ENCODE data around the gene OTUB1.

OTUB1 gene

GRCh38 chr11:64007160-64007628 lies 21.0 kb downstream of the OTUB1 start:
- no peak for DNase-seq

GRCh38 chr11:64007629-64008282 lies 21.5 kb downstream of the OTUB1 start:
- DNase-seq = no peak

GRCh38 chr11:64008283-64008913 lies 22.2 kb downstream of the OTUB1 start:
- DNase-seq = no peak

GRCh38 chr11:64008914-64009633 lies 22.8 kb downstream of the OTUB1 start:
- no peak for DNase-seq

- DNase-seq = no peak
Observed at GRCh38 chr11:64009710-64010109, 23.5 kb downstream of the OTUB1 start.

- DNase-seq = no peak
Observed at GRCh38 chr11:64010783-64011182, 24.5 kb downstream of the OTUB1 start.

GRCh38 chr11:64011371-64011770 lies 25.1 kb downstream of the OTUB1 start:
- no peak for DNase-seq

GRCh38 chr11:64013141-64013896 lies 27.1 kb downstream of the OTUB1 start:
- no peak for DNase-seq

GRCh38 chr11:64014356-64014755 lies 28.1 kb downstream of the OTUB1 start:
- DNase-seq = no peak

GRCh38 chr11:64015510-64015909 lies 29.3 kb downstream of the OTUB1 start:
- DNase-seq = no peak

GRCh38 chr11:64015935-64016845 lies 30.0 kb downstream of the OTUB1 start:
- DNase-seq = no peak

GRCh38 chr11:64017945-64018224 lies 31.6 kb downstream of the OTUB1 start:
- DNase-seq = no peak

- no peak for DNase-seq
Observed at GRCh38 chr11:64018310-64018709, 32.1 kb downstream of the OTUB1 start.

GRCh38 chr11:64019106-64020037 lies 33.1 kb downstream of the OTUB1 start:
- DNase-seq = no peak

GRCh38 chr11:64020976-64021756 lies 34.9 kb downstream of the OTUB1 start:
- no peak for DNase-seq

GRCh38 chr11:64021757-64022093 lies 35.5 kb downstream of the OTUB1 start:
- DNase-seq = no peak

- DNase-seq = no peak
Observed at GRCh38 chr11:64022125-64022784, 36.0 kb downstream of the OTUB1 start.

GRCh38 chr11:64023712-64024710 lies 37.8 kb downstream of the OTUB1 start:
- no peak for DNase-seq

- DNase-seq = no peak
Observed at GRCh38 chr11:64025205-64025604, 39.0 kb downstream of the OTUB1 start.

All from CD4-positive, alpha-beta T cell treated with Interleukin-17A for 1 hour (primary cell).